ENCODE data around the gene MAP2K1.
"Not testable (repeated sequence)": the region's sequence is repeated elsewhere in the genome, so short reads cannot be mapped to it uniquely, and the experiment has no call there.

MAP2K1 gene

GRCh38 chr15:66388576-66388975, 1.9 kb downstream of the MAP2K1 start:
- H3K27ac ChIP-seq, result no peak overlapping the region
- TF ChIP-seq ZFX (IDR thresholded peaks at IDR 0.05; ENCODE audit: borderline replicate concordance), result no peak
- TF ChIP-seq, protein P1, sequence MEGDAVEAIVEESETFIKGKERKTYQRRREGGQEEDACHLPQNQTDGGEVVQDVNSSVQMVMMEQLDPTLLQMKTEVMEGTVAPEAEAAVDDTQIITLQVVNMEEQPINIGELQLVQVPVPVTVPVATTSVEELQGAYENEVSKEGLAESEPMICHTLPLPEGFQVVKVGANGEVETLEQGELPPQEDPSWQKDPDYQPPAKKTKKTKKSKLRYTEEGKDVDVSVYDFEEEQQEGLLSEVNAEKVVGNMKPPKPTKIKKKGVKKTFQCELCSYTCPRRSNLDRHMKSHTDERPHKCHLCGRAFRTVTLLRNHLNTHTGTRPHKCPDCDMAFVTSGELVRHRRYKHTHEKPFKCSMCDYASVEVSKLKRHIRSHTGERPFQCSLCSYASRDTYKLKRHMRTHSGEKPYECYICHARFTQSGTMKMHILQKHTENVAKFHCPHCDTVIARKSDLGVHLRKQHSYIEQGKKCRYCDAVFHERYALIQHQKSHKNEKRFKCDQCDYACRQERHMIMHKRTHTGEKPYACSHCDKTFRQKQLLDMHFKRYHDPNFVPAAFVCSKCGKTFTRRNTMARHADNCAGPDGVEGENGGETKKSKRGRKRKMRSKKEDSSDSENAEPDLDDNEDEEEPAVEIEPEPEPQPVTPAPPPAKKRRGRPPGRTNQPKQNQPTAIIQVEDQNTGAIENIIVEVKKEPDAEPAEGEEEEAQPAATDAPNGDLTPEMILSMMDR (IDR thresholded peaks at IDR 0.05), result no peak

GRCh38 chr15:66389098-66389858, 2.6 kb downstream of the MAP2K1 start:
- H3K27ac ChIP-seq, result no peak overlapping the region
- no peak for TF ChIP-seq ZFX (IDR thresholded peaks at IDR 0.05; ENCODE audit: borderline replicate concordance)
- TF ChIP-seq, protein P1 (IDR thresholded peaks at IDR 0.05), result no peak

DNA sequence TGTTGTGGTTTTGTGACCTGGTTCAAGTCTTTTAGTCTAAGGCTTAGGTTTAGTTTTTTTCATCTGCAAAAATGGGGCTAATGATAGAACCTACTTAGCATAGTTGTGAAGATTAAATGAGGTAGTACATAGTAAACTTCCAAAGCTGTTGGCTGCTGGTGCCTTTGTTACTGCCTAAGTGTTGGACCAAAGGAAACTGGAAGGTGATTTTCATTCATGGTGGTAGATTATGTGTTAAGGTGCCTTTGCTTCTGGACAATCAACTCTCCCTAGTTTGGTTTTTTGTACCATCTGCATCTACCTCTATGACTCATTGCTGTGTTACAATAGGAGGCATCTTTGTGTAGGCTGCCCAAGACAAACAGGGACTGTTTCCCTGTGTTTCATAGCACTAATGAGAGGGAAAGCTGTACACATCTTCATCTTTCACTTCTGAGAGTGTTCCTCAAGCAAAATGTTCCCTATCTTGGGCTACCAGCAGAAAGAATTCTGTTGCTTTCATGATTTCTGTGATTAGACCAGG, 3.2 kb downstream of the MAP2K1 start:
- no peak overlapping the region for H3K27ac ChIP-seq
- TF ChIP-seq ZFX (IDR thresholded peaks at IDR 0.05; ENCODE audit: borderline replicate concordance), result no peak
- TF ChIP-seq, protein P1 (IDR thresholded peaks at IDR 0.05), result no peak

DNA sequence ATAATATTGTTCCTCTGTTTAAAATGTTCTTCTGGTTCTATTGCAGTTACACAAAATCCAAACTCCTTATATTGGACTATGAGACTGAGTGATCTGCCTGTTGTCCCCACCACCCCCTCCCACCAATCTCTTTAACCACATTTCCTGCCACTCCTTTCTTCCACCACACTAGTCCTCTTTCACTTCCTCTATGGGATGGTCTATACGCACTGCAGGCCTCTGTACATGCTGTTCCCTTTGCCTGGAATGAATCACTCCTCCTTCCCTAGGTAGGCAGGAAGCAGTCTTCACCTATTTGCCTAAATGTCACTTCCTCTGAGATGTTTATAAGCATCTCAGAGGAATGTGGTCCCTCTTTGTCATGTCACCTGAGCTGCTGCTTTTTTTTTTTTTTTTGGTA, 4.0 kb downstream of the MAP2K1 start:
- H3K27ac ChIP-seq, result no peak overlapping the region

DNA sequence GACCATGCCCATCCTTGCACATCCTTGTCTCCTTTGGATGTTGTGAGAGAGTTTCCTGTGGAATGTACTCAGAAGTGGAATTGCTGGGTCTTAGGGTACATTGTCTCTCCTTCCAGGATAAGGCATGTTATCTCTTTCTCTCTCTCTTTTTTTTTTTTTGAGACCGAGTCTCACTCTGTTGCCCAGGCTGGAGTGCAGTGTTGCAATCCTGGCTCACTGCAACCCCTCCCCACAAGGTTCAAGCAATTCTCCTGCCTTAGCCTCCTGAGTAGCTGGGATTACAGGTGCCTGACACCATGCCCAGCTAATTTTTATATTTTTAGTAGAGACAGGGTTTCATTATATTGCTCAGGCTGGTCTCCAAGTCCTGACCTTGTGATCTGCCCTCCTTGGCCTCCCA, 6.3 kb downstream of the MAP2K1 start:
- H3K27ac ChIP-seq, result not testable (repeated sequence)

More for the DNA sequence above, 4.0 kb downstream of the MAP2K1 start:
- TF ChIP-seq ZFX (IDR thresholded peaks at IDR 0.05; ENCODE audit: borderline replicate concordance), result no peak
- TF ChIP-seq, protein P1 (IDR thresholded peaks at IDR 0.05), result no peak

- no peak overlapping the region for H3K27ac ChIP-seq
- TF ChIP-seq, protein P1 (IDR thresholded peaks at IDR 0.05), result no peak
- TF ChIP-seq ZFX (IDR thresholded peaks at IDR 0.05; ENCODE audit: borderline replicate concordance), result no peak
Measured at GRCh38 chr15:66394472-66394871, 7.8 kb downstream of the MAP2K1 start.

- TF ChIP-seq, protein P1 (IDR thresholded peaks at IDR 0.05), result no peak
- no peak for TF ChIP-seq ZFX (IDR thresholded peaks at IDR 0.05; ENCODE audit: borderline replicate concordance)
- H3K27ac ChIP-seq, result no peak overlapping the region
Measured at GRCh38 chr15:66394915-66395314, 8.2 kb downstream of the MAP2K1 start.

Measured in 22Rv1 (cell line).